CD14-positive monocyte (primary cell): Measurements from ENCODE around the gene SLC25A15. TPM values are rescaled to one million over a fixed set of nuclear protein-coding genes. Genes with fewer than 3 reads are reported as not detected.

Source experiments
- DNase-seq, 3 donors: peaks; one replicate each; pipeline ENCODE4 v3.0.0-alpha.2; 2011 to 2022
- H2AFZ ChIP-seq: 2 replicates; pipeline ENCODE4 v1.6.0; 2012; ENCODE audit warnings: mild to moderate bottlenecking, low read depth, low read length, inconsistent platforms; ENCODE audit not compliant: insufficient read depth, poor library complexity, severe bottlenecking
- H3K27ac ChIP-seq, 2 donors: 1 replicate in 1 of 2; 2 replicates in 1 of 2; pipeline ENCODE4 v1.5.1; 2012 to 2013; ENCODE audit warnings: low read length in 2 of 2, control low read depth in 1 of 2, inconsistent platforms in 1 of 2, low read depth in 1 of 2, mild to moderate bottlenecking in 1 of 2
- H3K27me3 ChIP-seq, 2 donors: one replicate each; pipeline versions ENCODE4 v1.6.0 to v1.6.1; 2011 to 2013; ENCODE audit warnings: low read length in 2 of 2; ENCODE audit not compliant: control insufficient read depth in 2 of 2, insufficient read depth in 2 of 2
- H3K36me3 ChIP-seq, 2 donors: replicated peaks in 1 of 2; 1 replicate in 1 of 2; 2 replicates in 1 of 2; pipeline versions ENCODE4 v1.5.1 to v1.6.1; 2012 to 2013; ENCODE audit warnings: low read length in 2 of 2, control low read depth in 1 of 2, inconsistent platforms in 1 of 2, mild to moderate bottlenecking in 1 of 2; ENCODE audit not compliant: insufficient read depth in 2 of 2, control insufficient read depth in 1 of 2
- H3K4me1 ChIP-seq, 2 donors: 1 replicate in 1 of 2; 2 replicates in 1 of 2; pipeline versions ENCODE4 v1.5.1 to v1.6.1; 2012 to 2013; ENCODE audit warnings: low read length in 2 of 2, control low read depth in 1 of 2, inconsistent platforms in 1 of 2, mild to moderate bottlenecking in 1 of 2, moderate library complexity in 1 of 2; ENCODE audit not compliant: insufficient read depth in 2 of 2, control insufficient read depth in 1 of 2
- H3K4me2 ChIP-seq: replicated peaks from 2 replicates; pipeline ENCODE3; 2012; ENCODE audit warnings: low read length, moderate library complexity, mild to moderate bottlenecking; ENCODE audit not compliant: poor library complexity, severe bottlenecking; ENCODE audit errors: extremely low read depth
- H3K4me3 ChIP-seq, 3 experiments: fragments of 200-600 bp in 1 of 3; sonication (generic) in 1 of 3; replicated peaks in 1 of 3; 1 replicate in 2 of 3; 2 replicates in 1 of 3; pipeline ENCODE4 v1.5.1; 2011 to 2013; ENCODE audit warnings: low read length in 3 of 3, mild to moderate bottlenecking in 3 of 3, control low read depth in 2 of 3, low read depth in 2 of 3, inconsistent platforms in 1 of 3, moderate library complexity in 1 of 3
- H3K79me2 ChIP-seq: 2 replicates; pipeline ENCODE4 v1.6.0; 2012; ENCODE audit warnings: mild to moderate bottlenecking, control low read depth, inconsistent platforms, low read length, moderate library complexity; ENCODE audit not compliant: insufficient read depth
- H3K9ac ChIP-seq: 2 replicates; pipeline ENCODE4 v1.6.0; 2017; ENCODE audit warnings: low read length, mild to moderate bottlenecking; ENCODE audit not compliant: insufficient read depth, poor library complexity, severe bottlenecking
- H3K9me3 ChIP-seq, 2 donors: replicated peaks in 1 of 2; 1 replicate in 1 of 2; 2 replicates in 1 of 2; pipeline versions ENCODE4 v1.5.1 to v1.6.1; 2012 to 2013; ENCODE audit warnings: low read length in 2 of 2, control low read depth in 1 of 2; ENCODE audit not compliant: control insufficient read depth in 1 of 2, insufficient read depth in 1 of 2
- H4K20me1 ChIP-seq: 2 replicates; pipeline ENCODE4 v1.6.0; 2012; ENCODE audit warnings: mild to moderate bottlenecking, low read length, control low read depth, moderate library complexity; ENCODE audit not compliant: insufficient read depth
- H3K27ac Mint-ChIP-seq, 7 donors: one replicate each; pipeline ENCODE4 v1.8.0; 2020; ENCODE audit warnings: mild to moderate bottlenecking in 7 of 7, mixed read lengths in 7 of 7, moderate library complexity in 6 of 7, inconsistent platforms in 2 of 7
- H3K27me3 Mint-ChIP-seq, 3 donors: one replicate each; pipeline ENCODE4 v1.8.0; 2021 to 2022; ENCODE audit warnings: low read depth in 3 of 3, mild to moderate bottlenecking in 3 of 3, mixed read lengths in 3 of 3, moderate library complexity in 3 of 3, inconsistent platforms in 1 of 3
- H3K36me3 Mint-ChIP-seq, 2 donors: one replicate each; pipeline ENCODE4 v1.8.0; 2020; ENCODE audit warnings: mixed read lengths in 2 of 2, inconsistent platforms in 1 of 2, mild to moderate bottlenecking in 1 of 2
- H3K4me1 Mint-ChIP-seq: one replicate; pipeline ENCODE4 v1.8.0; 2020; ENCODE audit warnings: mild to moderate bottlenecking, mixed read lengths
- H3K4me3 Mint-ChIP-seq, 2 donors: one replicate each; pipeline ENCODE4 v1.8.0; 2020; ENCODE audit warnings: mild to moderate bottlenecking in 2 of 2, mixed read lengths in 2 of 2, moderate library complexity in 1 of 2
- H3K9me3 Mint-ChIP-seq, 7 donors: one replicate each; pipeline ENCODE4 v1.8.0; 2020 to 2022; ENCODE audit warnings: mixed read lengths in 7 of 7, mild to moderate bottlenecking in 6 of 7, moderate library complexity in 6 of 7, inconsistent platforms in 2 of 7
- WGBS: methylation state at CpG from one replicate; pipeline ENCODE4 v1.1.5; 2013; ENCODE audit warnings: missing lambda C conversion rate; ENCODE audit not compliant: insufficient coverage; 5-methylcytosine and 5-hydroxymethylcytosine counted together
- intact Hi-C, 2 donors: fragments of 100-400 bp; cut with micrococcal nuclease; formaldehyde crosslinking; loops; one replicate each; pipeline versions ENCODE4 v1.15.0 to v1.15.1; 2023
- polyA plus RNA-seq, 3 donors: library from polyadenylated mRNA; depleted of rRNA in 1 of 3; unstranded in 2 of 3; stranded (reverse) in 1 of 3; fragments of 300-500 nt in 2 of 3; fragments of >200 nt in 1 of 3; fragmentation: Illumina TruSeq in 2 of 3; gene quantifications; 1 replicate in 2 of 3; 2 replicates in 1 of 3; pipeline ENCODE4 v1.2.3, GENCODE V29; 2012 to 2021
- TF ChIP-seq, protein P1 (sequence below): fragments of 200-600 bp; IDR thresholded peaks from one replicate; pipeline ENCODE4 v1.8.0; 2022; ENCODE audit warnings: antibody characterized with exemption, mild to moderate bottlenecking

SLC25A15 gene
- polyA plus RNA-seq, 3 donors: 0.79 to 5.0 (median 1.0) TPM

GRCh38 chr13:40806241-40806640 lies 16.8 kb downstream of the SLC25A15 start:
- Histone ChIP-seq H3K4me3 (no peak overlapping the region), H4K20me1 (no peaks in the 10 kb centered on the region), H3K9me3 (no peaks in the 10 kb centered on the region), H3K27me3 (no peaks in the 10 kb centered on the region), H3K36me3 (peaks cover 0 to 37% of the 10 kb centered on the region in 2 donors), H2AFZ (no peak overlapping the region), H3K4me1 (no peaks in the 10 kb centered on the region), H3K4me2 (no peak overlapping the region), H3K27ac (no peak overlapping the region), H3K9ac (no peak overlapping the region), H3K79me2 (no peaks in the 10 kb centered on the region)
- H3K36me3 Mint-ChIP-seq: peaks cover 31 to 83% of the 10 kb centered on the region in 2 donors
- H3K4me1 Mint-ChIP-seq: peaks cover 7% of the 10 kb centered on the region
- peaks cover 0 to 3% (median 0%) of the 10 kb centered on the region in 7 donors for H3K9me3 Mint-ChIP-seq
- no peak overlapping the region for H3K4me3 Mint-ChIP-seq
- DNase-seq: no peak
- WGBS: 100% methylated on average over 1 of the region's 1 CpG
- no peak overlapping the region for H3K27ac Mint-ChIP-seq
- intact Hi-C loops: no loop called here
- TF ChIP-seq, protein P1, sequence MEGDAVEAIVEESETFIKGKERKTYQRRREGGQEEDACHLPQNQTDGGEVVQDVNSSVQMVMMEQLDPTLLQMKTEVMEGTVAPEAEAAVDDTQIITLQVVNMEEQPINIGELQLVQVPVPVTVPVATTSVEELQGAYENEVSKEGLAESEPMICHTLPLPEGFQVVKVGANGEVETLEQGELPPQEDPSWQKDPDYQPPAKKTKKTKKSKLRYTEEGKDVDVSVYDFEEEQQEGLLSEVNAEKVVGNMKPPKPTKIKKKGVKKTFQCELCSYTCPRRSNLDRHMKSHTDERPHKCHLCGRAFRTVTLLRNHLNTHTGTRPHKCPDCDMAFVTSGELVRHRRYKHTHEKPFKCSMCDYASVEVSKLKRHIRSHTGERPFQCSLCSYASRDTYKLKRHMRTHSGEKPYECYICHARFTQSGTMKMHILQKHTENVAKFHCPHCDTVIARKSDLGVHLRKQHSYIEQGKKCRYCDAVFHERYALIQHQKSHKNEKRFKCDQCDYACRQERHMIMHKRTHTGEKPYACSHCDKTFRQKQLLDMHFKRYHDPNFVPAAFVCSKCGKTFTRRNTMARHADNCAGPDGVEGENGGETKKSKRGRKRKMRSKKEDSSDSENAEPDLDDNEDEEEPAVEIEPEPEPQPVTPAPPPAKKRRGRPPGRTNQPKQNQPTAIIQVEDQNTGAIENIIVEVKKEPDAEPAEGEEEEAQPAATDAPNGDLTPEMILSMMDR: no peak
- H3K27me3 Mint-ChIP-seq: peaks cover 0 to 2% (median 0%) of the 10 kb centered on the region in 3 donors

DNA sequence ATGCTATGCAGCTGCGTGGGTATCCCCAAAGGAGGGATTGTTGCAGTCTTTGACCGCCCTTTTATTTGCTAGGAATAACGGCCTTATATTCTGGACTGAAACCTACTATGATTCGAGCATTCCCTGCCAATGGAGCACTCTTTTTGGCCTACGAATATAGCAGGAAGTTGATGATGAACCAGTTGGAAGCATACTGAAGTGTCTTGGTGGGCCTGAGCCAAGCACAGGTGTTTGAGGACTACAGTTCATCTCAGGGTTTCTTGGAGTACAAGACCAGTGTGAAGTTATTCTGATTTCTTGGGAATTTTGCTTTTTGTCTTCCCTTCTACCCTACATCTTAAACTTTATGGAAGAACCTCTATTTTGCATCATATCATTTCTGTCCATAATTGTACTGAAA lies 20.1 kb downstream of the SLC25A15 start:
- peaks cover 0 to 3% (median 0%) of the 10 kb centered on the region in 7 donors for H3K9me3 Mint-ChIP-seq

More for the DNA sequence above, 20.1 kb downstream of the SLC25A15 start:
- Histone ChIP-seq H3K9me3 (no peaks in the 10 kb centered on the region), H3K4me1 (peaks cover 14% of the 10 kb centered on the region in 2 donors), H3K4me3 (no peak overlapping the region), H3K27me3 (no peaks in the 10 kb centered on the region), H3K4me2 (no peak overlapping the region), H3K79me2 (no peaks in the 10 kb centered on the region), H3K27ac (no peak overlapping the region), H3K9ac (no peak overlapping the region), H2AFZ (no peak overlapping the region), H4K20me1 (no peaks in the 10 kb centered on the region), H3K36me3 (peaks cover 0 to 30% of the 10 kb centered on the region in 2 donors)
- WGBS: 90% methylated on average over 2 of the region's 5 CpGs
- H3K36me3 Mint-ChIP-seq: peaks cover 25 to 55% of the 10 kb centered on the region in 2 donors
- H3K27me3 Mint-ChIP-seq: peaks cover 0 to 2% (median 0%) of the 10 kb centered on the region in 3 donors
- TF ChIP-seq, protein P1: no peak
- no peak overlapping the region for H3K27ac Mint-ChIP-seq
- H3K4me3 Mint-ChIP-seq: no peak overlapping the region
- H3K4me1 Mint-ChIP-seq: peaks cover 21% of the 10 kb centered on the region
- intact Hi-C loops: no loop called here
- no peak for DNase-seq
